ENCODE measurements around the gene CXCR6. TPM values are rescaled to one million over a fixed set of nuclear protein-coding genes. Genes with fewer than 3 reads are reported as not detected.

CXCR6 gene
- total and polyA plus RNA-seq, 2 of the 8 experiments (the other 6 are each of a cell fraction or from before 2014, with no cell fraction given): not detected

DNA sequence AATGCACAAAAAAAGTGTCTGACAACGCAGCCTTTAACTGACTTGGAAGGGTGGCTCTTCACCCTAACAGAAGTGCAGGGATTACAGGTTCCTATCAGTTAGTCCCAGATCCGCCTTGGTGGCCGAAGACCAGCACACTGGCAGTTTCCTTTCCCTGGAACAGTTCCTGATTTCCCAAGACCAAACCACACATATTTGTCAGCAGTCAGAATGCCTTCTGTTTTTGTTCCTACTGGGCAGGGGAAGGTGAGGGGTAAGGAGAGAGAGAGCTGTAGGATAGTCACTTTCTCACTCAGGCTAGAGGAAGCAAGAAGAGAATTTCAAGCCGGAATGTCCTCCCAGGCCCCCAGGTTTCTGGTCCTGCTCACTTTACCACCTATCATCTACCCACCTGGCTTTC is 9.2 kb downstream of the CXCR6 start:
- Histone ChIP-seq H3K4me3 (ENCODE audit: extremely low read depth in 1 of 4, insufficient read depth in 2 of 4, low read depth in 3 of 4, low read length in 4 of 4) (no peak overlapping the region), H3K4ac (replicated peaks; ENCODE audit: insufficient read length, low read depth, low read length) (no peak overlapping the region), H3K23ac (ENCODE audit: insufficient read length) (no peak overlapping the region), H3K23me2 (ENCODE audit: low read depth, low read length) (no peaks in the 10 kb centered on the region), H2BK120ac (replicated peaks; ENCODE audit: low read depth, low read length) (no peak overlapping the region), H3K56ac (replicated peaks; ENCODE audit: insufficient read length, low read depth, low read length) (no peak overlapping the region), H3K18ac (ENCODE audit: extremely low read depth, low read length) (no peak overlapping the region), H3K4me1 (replicated peaks in 1 of 4; ENCODE audit: control insufficient read depth in 3 of 4, insufficient read depth in 4 of 4, low read length in 3 of 4) (no peaks in the 10 kb centered on the region), H3K27ac (ENCODE audit: low read depth, low read length) (no peak overlapping the region), H3K79me2 (ENCODE audit: control insufficient read depth in 1 of 2, insufficient read depth in 2 of 2, low read length in 2 of 2) (no peaks in the 10 kb centered on the region), H2BK5ac (ENCODE audit: low read depth, low read length) (no peak overlapping the region), H4K20me1 (replicated peaks in 1 of 2; ENCODE audit: control insufficient read depth in 1 of 2, insufficient read depth in 2 of 2, low read length in 2 of 2) (peaks cover 0 to 2% of the 10 kb centered on the region in 2 experiments), H2BK15ac (ENCODE audit: low read length) (no peak overlapping the region), H3K36me3 (ENCODE audit: control insufficient read depth in 2 of 4, insufficient read depth in 4 of 4, low read length in 3 of 4) (peaks cover 15 to 73% (median 57%) of the 10 kb centered on the region in 4 experiments; a peak in 7 of 8 replicates), H2BK20ac (ENCODE audit: low read length) (no peak overlapping the region), H3K27me3 (replicated peaks in 1 of 4; ENCODE audit: control insufficient read depth in 3 of 4, extremely low read depth in 1 of 4, insufficient read depth in 3 of 4, low read length in 3 of 4) (no peaks in the 10 kb centered on the region; a peak in 1 of 7 replicates), H2AFZ (ENCODE audit: low read length) (no peak overlapping the region), H2BK12ac (ENCODE audit: low read depth, low read length) (no peak overlapping the region), H4K8ac (ENCODE audit: extremely low read depth, insufficient read depth, low read length) (no peak overlapping the region), H4K5ac (ENCODE audit: insufficient read length, low read depth, low read length) (no peak overlapping the region), H4K91ac (replicated peaks; ENCODE audit: insufficient read length, low read length) (no peak overlapping the region), H3K9ac (replicated peaks in 1 of 4; ENCODE audit: extremely low read depth in 1 of 4, low read depth in 3 of 4, low read length in 3 of 4) (no peak overlapping the region), H3K9me3 (ENCODE audit: insufficient read depth in 2 of 2, low read depth in 1 of 2, low read length in 1 of 2) (no peaks in the 10 kb centered on the region), H3K79me1 (ENCODE audit: low read depth, low read length) (no peaks in the 10 kb centered on the region), H2AK5ac (ENCODE audit: low read depth, low read length) (no peak overlapping the region), H3K14ac (ENCODE audit: insufficient read length) (no peak overlapping the region), H3K4me2 (ENCODE audit: insufficient read depth in 1 of 2, low read depth in 2 of 2, low read length in 2 of 2) (no peak overlapping the region)
- TF ChIP-seq SP4 (IDR thresholded peaks at IDR 0.05; ENCODE audit: low read length): no peak
- FAIRE-seq: no peak
- ChIA-PET CTCF (ENCODE audit: partially characterized antibody) (interaction anchor here (1.3 to 2.7 kb wide), 4 partner anchors 13 to 24 kb away, joined by 3 to 20 read pairs (median 5); no protein-coding TSS in a partner anchor), POLR2A (ENCODE audit: partially characterized antibody) (no interaction called here)
- DNase-seq (ENCODE audit: low read depth in 1 of 2, low spot score in 2 of 2): no peak
- WGBS, 2 experiments (ENCODE audit: extremely low coverage in 1 of 2, insufficient coverage in 1 of 2, insufficient read length in 1 of 2, insufficient replicate concordance in 2 of 2, low coverage in 1 of 2, low lambda C conversion rate in 2 of 2, missing lambda C conversion rate in 1 of 2): 78% methylated on average over 4 of the region's 4 CpGs; no CpG with 5 or more reads in 1 of the 2 experiments
